Transverse colon (tissue), 4 donors: Measurements from ENCODE around the gene RNF126. TPM values are rescaled to one million over a fixed set of nuclear protein-coding genes. Genes with fewer than 3 reads are reported as not detected.

Source experiments
- DNase-seq: peaks from one replicate; pipeline ENCODE4 v3.0.0-alpha.2; 2019
- H3K27ac ChIP-seq, 4 donors: fragments of 200-600 bp; sonication (generic); 2 replicates each; pipeline ENCODE4 v1.5.1; 2016 to 2018; ENCODE audit warnings: inconsistent platforms in 4 of 4
- H3K27me3 ChIP-seq: fragments of 200-600 bp; sonication (generic); 2 replicates; pipeline ENCODE4 v1.5.1; 2017; ENCODE audit warnings: inconsistent platforms
- H3K36me3 ChIP-seq, 4 donors: fragments of 200-600 bp; sonication (generic); 2 replicates each; pipeline ENCODE4 v1.5.1; 2017 to 2019; ENCODE audit warnings: inconsistent platforms in 4 of 4
- H3K4me1 ChIP-seq, 4 donors: fragments of 200-600 bp; sonication (generic); 2 replicates each; pipeline ENCODE4 v1.5.1; 2017 to 2020; ENCODE audit warnings: inconsistent platforms in 4 of 4
- H3K4me3 ChIP-seq, 4 donors: fragments of 200-600 bp; sonication (generic); 1 replicate in 1 of 4; 2 replicates in 3 of 4; pipeline versions ENCODE4 v1.5.1 to v1.6.1; 2017 to 2019; ENCODE audit warnings: inconsistent platforms in 4 of 4
- H3K9me3 ChIP-seq, 2 donors: fragments of 200-600 bp; sonication (generic); 2 replicates each; pipeline ENCODE4 v1.5.1; 2017 to 2019; ENCODE audit warnings: inconsistent platforms in 2 of 2
- CTCF ChIP-seq, 5 experiments: fragments of 200-600 bp in 3 of 5; fragments of 450-650 bp in 2 of 5; sonication (generic) in 3 of 5; IDR thresholded peaks; 1 replicate in 2 of 5; 2 replicates in 3 of 5; pipeline ENCODE4 v1.5.1; 2016 to 2017; ENCODE audit warnings: antibody characterized with exemption in 5 of 5, inconsistent platforms in 3 of 5, mild to moderate bottlenecking in 2 of 5, moderate library complexity in 1 of 5
- EP300 ChIP-seq: sonication (generic); formaldehyde crosslinking; IDR thresholded peaks from one replicate; pipeline ENCODE4 v1.6.1; 2017; ENCODE audit warnings: antibody characterized with exemption, low read depth
- POLR2A ChIP-seq: fragments of 450-650 bp; IDR thresholded peaks from one replicate; pipeline ENCODE4 v1.6.1; 2016; ENCODE audit warnings: antibody characterized with exemption, mild to moderate bottlenecking, moderate library complexity
- POLR2AphosphoS5 ChIP-seq, 3 donors: sonication (generic); formaldehyde crosslinking; IDR thresholded peaks; one replicate each; pipeline ENCODE4 v1.6.1; 2016; ENCODE audit warnings: antibody characterized with exemption in 3 of 3
- WGBS, 2 donors: methylation state at CpG; one replicate each; pipeline ENCODE4 v1.1.5; 2018; ENCODE audit warnings: low coverage in 1 of 2; 5-methylcytosine and 5-hydroxymethylcytosine counted together
- in situ Hi-C, 4 donors: fragments of 200-750 bp; cut with MboI; loops; one replicate each; pipeline versions ENCODE4 v1.15.0 to v1.15.1; 2017; ENCODE audit warnings: low sequenced_read_pairs in 3 of 4, low pct_ligation_motif_present in 1 of 4, low pct_unique_long_range_greater_than_20kb in 1 of 4
- intact Hi-C: fragments of 100-400 bp; cut with DNase I; formaldehyde crosslinking; loops from one replicate; pipeline ENCODE4 v1.15.1; 2023; ENCODE audit warnings: low total_unique reads
- total RNA-seq, 4 donors: library from RNA; depleted of rRNA; stranded (reverse); fragments of >200 nt; gene quantifications; one replicate each; pipeline ENCODE4 v1.1.0, GENCODE V29; 2016

Gene RNF126
- total RNA-seq, 4 donors from 2014 or later = 88.6 to 148 (median 102) TPM

- 91% methylated on average over 11 of the region's 11 CpGs; no CpG with 5 or more reads in 1 of the 2 donors for WGBS, 2 donors
- Histone ChIP-seq H3K36me3 (peaks cover 0 to 39% (median 23%) of the 10 kb centered on the region in 4 donors), H3K9me3 (no peaks in the 10 kb centered on the region)
Measured at GRCh38 chr19:650121-650520, 12.9 kb downstream of the RNF126 start.

GRCh38 chr19:648904-649801, 13.9 kb downstream of the RNF126 start:
- H3K27me3 ChIP-seq = no peaks in the 10 kb centered on the region
- no peak overlapping the region for H3K4me3 ChIP-seq
- WGBS, 2 donors = 94 to 100% methylated on average over 11 to 38 of the region's 53 CpGs
- no peaks in the 10 kb centered on the region for H3K9me3 ChIP-seq
- intact Hi-C loops = no loop called here
- TF ChIP-seq POLR2A = no peak
- no peak for TF ChIP-seq EP300
- no peak for TF ChIP-seq CTCF (IDR thresholded peaks at IDR 0.05)
- TF ChIP-seq POLR2AphosphoS5 (IDR thresholded peaks at IDR 0.05) = no peak
- H3K27ac ChIP-seq = no peak overlapping the region
- DNase-seq = no peak
- H3K36me3 ChIP-seq = peaks cover 0 to 39% (median 23%) of the 10 kb centered on the region in 4 donors
- no peaks in the 10 kb centered on the region for H3K4me1 ChIP-seq
- in situ Hi-C loops = no loop called here

More at GRCh38 chr19:650121-650520, 12.9 kb downstream of the RNF126 start:
- H3K27me3 ChIP-seq = no peaks in the 10 kb centered on the region
- H3K4me3 ChIP-seq = no peak overlapping the region
- no peak for DNase-seq
- intact Hi-C loops (no loop called here), in situ Hi-C loops (no loop called here)
- TF ChIP-seq EP300 = no peak
- no peak for TF ChIP-seq CTCF (IDR thresholded peaks at IDR 0.05)
- no peak for TF ChIP-seq POLR2AphosphoS5 (IDR thresholded peaks at IDR 0.05)
- no peak for TF ChIP-seq POLR2A
- H3K4me1 ChIP-seq = no peaks in the 10 kb centered on the region
- H3K27ac ChIP-seq = no peak overlapping the region

- Histone ChIP-seq H3K27me3 (no peaks in the 10 kb centered on the region), H3K4me1 (no peaks in the 10 kb centered on the region), H3K4me3 (no peak overlapping the region), H3K9me3 (no peaks in the 10 kb centered on the region), H3K36me3 (peaks cover 0 to 39% (median 23%) of the 10 kb centered on the region in 4 donors), H3K27ac (no peak overlapping the region)
- intact Hi-C loops = no loop called here
- no peak for TF ChIP-seq POLR2A
- TF ChIP-seq EP300 = no peak
- TF ChIP-seq POLR2AphosphoS5 (IDR thresholded peaks at IDR 0.05) = no peak
- TF ChIP-seq CTCF (IDR thresholded peaks at IDR 0.05) = no peak
- WGBS, 2 donors = 92% methylated on average over 27 of the region's 29 CpGs; no CpG with 5 or more reads in 1 of the 2 donors
- in situ Hi-C loops = no loop called here
- no peak for DNase-seq
Measured at GRCh38 chr19:648305-648704, 14.7 kb downstream of the RNF126 start.

- peaks cover 0 to 39% (median 23%) of the 10 kb centered on the region in 4 donors for H3K36me3 ChIP-seq
Measured at GRCh38 chr19:647566-648284, 15.3 kb downstream of the RNF126 start.

More at GRCh38 chr19:647566-648284, 15.3 kb downstream of the RNF126 start:
- Histone ChIP-seq H3K27me3 (no peaks in the 10 kb centered on the region), H3K4me1 (no peaks in the 10 kb centered on the region), H3K9me3 (no peaks in the 10 kb centered on the region), H3K4me3 (no peak overlapping the region), H3K27ac (no peak overlapping the region)
- intact Hi-C loops = no loop called here
- WGBS, 2 donors = 87 to 100% methylated on average over 4 to 50 of the region's 52 CpGs
- no peak for TF ChIP-seq POLR2A
- in situ Hi-C loops = no loop called here
- DNase-seq = no peak
